Esophagus squamous epithelium (tissue), 5 donors: ENCODE measurements around the gene CCNY. TPM values are rescaled to one million over a fixed set of nuclear protein-coding genes. Genes with fewer than 3 reads are reported as not detected.

Source experiments
- DNase-seq: peaks from one replicate; lab custom pipeline; 2025; lab: John Stamatoyannopoulos, UW
- H3K27ac ChIP-seq, 4 donors: fragments of 200-600 bp; sonication (generic); one replicate each; pipeline ENCODE4 v1.5.1; 2016 to 2019; ENCODE audit warnings: mild to moderate bottlenecking in 1 of 4
- H3K27me3 ChIP-seq, 4 donors: fragments of 200-600 bp; sonication (generic); 1 replicate in 3 of 4; 2 replicates in 1 of 4; pipeline versions ENCODE4 v1.5.1 to v1.6.0; 2017 to 2021; ENCODE audit warnings: antibody characterized with exemption in 1 of 4
- H3K36me3 ChIP-seq, 3 donors: fragments of 200-600 bp; sonication (generic); one replicate each; pipeline ENCODE4 v1.5.1; 2016 to 2019
- H3K4me1 ChIP-seq, 3 donors: fragments of 200-600 bp; sonication (generic); one replicate each; pipeline ENCODE4 v1.5.1; 2017 to 2019
- H3K4me3 ChIP-seq, 4 donors: fragments of 200-600 bp; sonication (generic); 1 replicate in 3 of 4; 2 replicates in 1 of 4; pipeline ENCODE4 v1.5.1; 2016 to 2019; ENCODE audit warnings: mild to moderate bottlenecking in 2 of 4, moderate library complexity in 1 of 4
- H3K9me3 ChIP-seq, 3 donors: fragments of 200-600 bp; sonication (generic); one replicate each; pipeline ENCODE4 v1.5.1; 2016 to 2019
- CTCF ChIP-seq, 6 experiments: fragments of 450-650 bp in 4 of 6; fragments of 200-600 bp in 2 of 6; sonication (generic) in 2 of 6; IDR thresholded peaks; one replicate each; pipeline ENCODE4 v1.5.1; 2016 to 2019; ENCODE audit warnings: antibody characterized with exemption in 6 of 6, mild to moderate bottlenecking in 4 of 6, moderate library complexity in 4 of 6
- POLR2A ChIP-seq, 4 donors: fragments of 450-650 bp; IDR thresholded peaks; one replicate each; pipeline ENCODE4 v1.6.1; 2017; ENCODE audit warnings: antibody characterized with exemption in 4 of 4, mild to moderate bottlenecking in 4 of 4, moderate library complexity in 3 of 4
- WGBS, 2 donors: methylation state at CpG; one replicate each; pipeline ENCODE4 v1.1.5; 2018; 5-methylcytosine and 5-hydroxymethylcytosine counted together
- intact Hi-C: fragments of 100-400 bp; cut with DNase I; formaldehyde crosslinking; loops from one replicate; pipeline ENCODE4 v1.15.0; 2022
- total RNA-seq, 4 donors: library from RNA; depleted of rRNA; stranded (reverse); fragments of >200 nt; gene quantifications; one replicate each; pipeline ENCODE4 v1.1.0, GENCODE V29; 2016
- donor health status: DM: yes; HTN: yes; CAD: no.

CCNY gene
- total RNA-seq, 4 donors from 2014 or later, result 24.1 to 41.5 (median 30.4) TPM

GRCh38 chr10:35387768-35388167, 51.5 kb downstream of the CCNY start:
- WGBS, 2 donors, result 37% methylated on average over 2 of the region's 2 CpGs
- peaks cover 0 to 18% (median 14%) of the 10 kb centered on the region in 3 donors for H3K9me3 ChIP-seq
- H3K4me1 ChIP-seq, result peaks cover 8 to 54% (median 21%) of the 10 kb centered on the region in 3 donors
- no peaks in the 10 kb centered on the region for H3K27me3 ChIP-seq
- no peaks in the 10 kb centered on the region for H3K36me3 ChIP-seq
- H3K4me3 ChIP-seq, result no peak overlapping the region
- H3K27ac ChIP-seq, result peak overlapping the region in 3 of 4 donors; percentile 3 to 57 (median 11)
- intact Hi-C loops, result no loop called here
- TF ChIP-seq CTCF (IDR thresholded peaks at IDR 0.05) (no peak), POLR2A (IDR thresholded peaks at IDR 0.05) (no peak)
- no peak for DNase-seq

GRCh38 chr10:35388197-35388596, 51.9 kb downstream of the CCNY start:
- no peak for DNase-seq
- Histone ChIP-seq H3K36me3 (no peaks in the 10 kb centered on the region), H3K4me3 (no peak overlapping the region), H3K4me1 (peaks cover 8 to 54% (median 21%) of the 10 kb centered on the region in 3 donors), H3K27ac (peak overlapping the region in 2 of 4 donors; percentile 3 to 57), H3K9me3 (peaks cover 0 to 18% (median 14%) of the 10 kb centered on the region in 3 donors), H3K27me3 (no peaks in the 10 kb centered on the region)
- intact Hi-C loops, result no loop called here
- TF ChIP-seq CTCF (IDR thresholded peaks at IDR 0.05), result no peak
- TF ChIP-seq POLR2A (IDR thresholded peaks at IDR 0.05), result no peak

- Histone ChIP-seq H3K36me3 (no peaks in the 10 kb centered on the region), H3K4me3 (no peak overlapping the region), H3K9me3 (peaks cover 0 to 18% (median 14%) of the 10 kb centered on the region in 3 donors), H3K4me1 (peaks cover 8 to 58% (median 21%) of the 10 kb centered on the region in 3 donors), H3K27ac (peak overlapping the region in 1 of 4 donors; percentile 57), H3K27me3 (no peaks in the 10 kb centered on the region)
- no peak for TF ChIP-seq POLR2A (IDR thresholded peaks at IDR 0.05)
- no peak for TF ChIP-seq CTCF (IDR thresholded peaks at IDR 0.05)
- intact Hi-C loops, result no loop called here
- DNase-seq, result no peak
- 80 to 100% methylated on average over 1 of the region's 1 CpG for WGBS, 2 donors
Measured at GRCh38 chr10:35388682-35389081, 52.4 kb downstream of the CCNY start.

GRCh38 chr10:35390161-35390840, 54.0 kb downstream of the CCNY start:
- Histone ChIP-seq H3K4me3 (no peak overlapping the region), H3K4me1 (peaks cover 8 to 56% (median 21%) of the 10 kb centered on the region in 3 donors), H3K27ac (no peak overlapping the region), H3K36me3 (no peaks in the 10 kb centered on the region), H3K27me3 (no peaks in the 10 kb centered on the region), H3K9me3 (peaks cover 0 to 18% (median 14%) of the 10 kb centered on the region in 3 donors)
- no peak for DNase-seq
- 78 to 82% methylated on average over 2 of the region's 2 CpGs for WGBS, 2 donors
- intact Hi-C loops, result no loop called here
- no peak for TF ChIP-seq POLR2A (IDR thresholded peaks at IDR 0.05)
- no peak for TF ChIP-seq CTCF (IDR thresholded peaks at IDR 0.05)

- WGBS, 2 donors, result 92 to 100% methylated on average over 2 of the region's 2 CpGs
- DNase-seq, result no peak
- Histone ChIP-seq H3K27ac (no peak overlapping the region), H3K36me3 (no peaks in the 10 kb centered on the region), H3K4me1 (peaks cover 8 to 60% (median 21%) of the 10 kb centered on the region in 3 donors), H3K9me3 (peaks cover 0 to 18% (median 14%) of the 10 kb centered on the region in 3 donors), H3K27me3 (no peaks in the 10 kb centered on the region), H3K4me3 (no peak overlapping the region)
- no peak for TF ChIP-seq POLR2A (IDR thresholded peaks at IDR 0.05)
- TF ChIP-seq CTCF (IDR thresholded peaks at IDR 0.05), result no peak
- intact Hi-C loops, result no loop called here
Measured at GRCh38 chr10:35390843-35391152, 54.5 kb downstream of the CCNY start.
